GM23248 (cell line): ENCODE data around the gene TMTC1. TPM values are rescaled to one million over a fixed set of nuclear protein-coding genes. Genes with fewer than 3 reads are reported as not detected.

ENCODE experiments used
- DNase-seq: peaks from one replicate; pipeline ENCODE4 v3.0.0-alpha.2; 2015
- H2AFZ ChIP-seq: fragments of 200-600 bp; sonication (generic); 2 replicates; pipeline ENCODE4 v1.6.1; 2016; ENCODE audit warnings: antibody characterized with exemption
- H3F3A ChIP-seq: fragments of 200-600 bp; sonication (generic); 2 replicates; pipeline ENCODE4 v1.6.1; 2016; ENCODE audit warnings: mild to moderate bottlenecking, antibody characterized with exemption, mixed run types; ENCODE audit not compliant: insufficient read depth
- H3K27ac ChIP-seq: fragments of 200-600 bp; sonication (generic); 2 replicates; pipeline ENCODE4 v1.5.1; 2016; ENCODE audit warnings: mild to moderate bottlenecking
- H3K27me3 ChIP-seq: fragments of 200-600 bp; sonication (generic); replicated peaks from 2 replicates; pipeline ENCODE4 v1.6.1; 2016; ENCODE audit warnings: mild to moderate bottlenecking; ENCODE audit not compliant: insufficient read depth
- H3K36me3 ChIP-seq: fragments of 200-600 bp; sonication (generic); 2 replicates; pipeline ENCODE4 v1.6.1; 2016; ENCODE audit warnings: low read depth, mild to moderate bottlenecking
- H3K4me1 ChIP-seq: fragments of 200-600 bp; sonication (generic); 2 replicates; pipeline ENCODE4 v1.6.1; 2016; ENCODE audit warnings: mild to moderate bottlenecking; ENCODE audit not compliant: insufficient read depth
- H3K4me2 ChIP-seq: fragments of 200-600 bp; sonication (generic); one replicate; pipeline ENCODE4 v1.6.1; 2016; ENCODE audit warnings: mild to moderate bottlenecking; ENCODE audit not compliant: unreplicated experiment
- H3K4me3 ChIP-seq: fragments of 200-600 bp; sonication (generic); 2 replicates; pipeline ENCODE4 v1.5.1; 2016; ENCODE audit warnings: mild to moderate bottlenecking
- H3K79me2 ChIP-seq: fragments of 200-600 bp; sonication (generic); 2 replicates; pipeline ENCODE4 v1.6.1; 2016; ENCODE audit warnings: mild to moderate bottlenecking; ENCODE audit not compliant: insufficient read depth
- H3K9ac ChIP-seq: fragments of 200-600 bp; sonication (generic); 2 replicates; pipeline ENCODE4 v1.6.1; 2016; ENCODE audit warnings: mild to moderate bottlenecking
- H3K9me2 ChIP-seq: fragments of 200-600 bp; sonication (generic); 2 replicates; pipeline ENCODE4 v1.6.1; 2016; ENCODE audit warnings: mixed run types, mild to moderate bottlenecking, moderate library complexity; ENCODE audit not compliant: insufficient read depth
- H3K9me3 ChIP-seq: fragments of 200-600 bp; sonication (generic); one replicate; pipeline ENCODE4 v1.6.1; 2017; ENCODE audit warnings: low read depth
- H4K20me1 ChIP-seq: fragments of 200-600 bp; sonication (generic); 2 replicates; pipeline ENCODE4 v1.6.0; 2016; ENCODE audit not compliant: insufficient read depth
- EZH2 ChIP-seq: fragments of 200-600 bp; sonication (generic); IDR thresholded peaks from 2 replicates; pipeline ENCODE4 v1.6.1; 2018; ENCODE audit warnings: antibody characterized with exemption, mild to moderate bottlenecking; ENCODE audit not compliant: insufficient read depth, poor library complexity, severe bottlenecking
- EZH2phosphoT487 ChIP-seq: fragments of 200-600 bp; sonication (generic); IDR thresholded peaks from 2 replicates; pipeline ENCODE4 v1.6.1; 2018; ENCODE audit warnings: antibody characterized with exemption, moderate library complexity, mild to moderate bottlenecking, low read depth; ENCODE audit not compliant: insufficient read depth
- WGBS, 2 experiments: methylation state at CpG; one replicate each; pipeline ENCODE4 v1.1.6; 2015 to 2017; ENCODE audit warnings: low lambda C conversion rate in 2 of 2, low coverage in 1 of 2; ENCODE audit errors: missing lambda C conversion rate in 2 of 2; 5-methylcytosine and 5-hydroxymethylcytosine counted together
- in situ Hi-C: fragments of 300-500 bp; cut with MboI; formaldehyde crosslinking; loops from 2 replicates; pipeline ENCODE4 v1.15.0; 2020
- polyA plus RNA-seq: library from polyadenylated mRNA; unstranded; fragments of >200 nt; fragmentation: Nextera tagmentation; extraction: Ambion mirVana; gene quantifications from 2 replicates; pipeline ENCODE4 v1.2.1, GENCODE V29; 2016
- total RNA-seq: library from RNA; depleted of rRNA; stranded (reverse); fragments of >200 nt; shearing (Covaris generic); gene quantifications from 2 replicates; pipeline ENCODE4 v1.2.3, GENCODE V29; 2014

The TMTC1 gene
- total and polyA plus RNA-seq, 2 experiments from 2014 or later, result 6.8 to 25.3 TPM

DNA sequence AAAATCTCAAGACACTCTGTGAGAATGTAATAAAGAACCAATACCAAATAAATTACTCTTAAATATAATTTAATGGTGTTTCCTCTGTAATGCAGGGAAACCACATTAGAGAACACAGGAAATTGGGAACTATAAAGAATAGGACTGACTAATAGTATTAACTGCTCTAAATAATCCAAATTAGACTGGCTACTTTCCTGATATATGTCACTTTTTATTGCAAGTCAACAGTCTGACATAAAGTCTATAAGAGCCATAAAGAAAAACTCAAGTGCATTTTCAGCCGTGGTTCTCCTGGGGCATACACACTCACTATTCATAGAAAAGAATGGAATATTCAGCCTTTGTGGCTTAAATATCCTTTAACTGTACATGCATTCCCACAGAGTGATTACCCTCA lies 161.5 kb downstream of the TMTC1 start:
- Histone ChIP-seq H3K9ac (no peak overlapping the region), H3K4me1 (peaks cover 6% of the 10 kb centered on the region), H3K27ac (no peak overlapping the region), H3K27me3 (no peaks in the 10 kb centered on the region), H3F3A (peaks cover 3% of the 10 kb centered on the region; the same call in 1 of the 2 replicates), H3K9me2 (no peaks in the 10 kb centered on the region), H3K4me3 (no peak overlapping the region), H3K36me3 (0 out of 2 replicates have a peak, but pooled peaks cover 2% of the 10 kb centered on the region), H3K79me2 (no peaks in the 10 kb centered on the region), H3K4me2 (no peak overlapping the region), H2AFZ (no peak overlapping the region), H4K20me1 (no peaks in the 10 kb centered on the region), H3K9me3 (no peaks in the 10 kb centered on the region)
- in situ Hi-C loops, result no loop called here
- TF ChIP-seq EZH2 (no peak), EZH2phosphoT487 (no peak)
- 90 to 100% methylated on average over 1 of the region's 1 CpG for WGBS, 2 experiments
- no peak for DNase-seq

- in situ Hi-C loops, result no loop called here
- H2AFZ ChIP-seq, result no peak overlapping the region
- no peak for DNase-seq
- no peaks in the 10 kb centered on the region for H4K20me1 ChIP-seq
- TF ChIP-seq EZH2, result no peak
- TF ChIP-seq EZH2phosphoT487, result no peak
- no peak overlapping the region for H3K9ac ChIP-seq
- no peaks in the 10 kb centered on the region for H3K9me2 ChIP-seq
- no peak overlapping the region for H3K27ac ChIP-seq
- no peaks in the 10 kb centered on the region for H3K27me3 ChIP-seq
- H3K79me2 ChIP-seq, result no peaks in the 10 kb centered on the region
- H3K4me1 ChIP-seq, result peaks cover 19% of the 10 kb centered on the region
- H3K36me3 ChIP-seq, result no peaks in the 10 kb centered on the region
- peaks cover 10% of the 10 kb centered on the region; the same call in 1 of the 2 replicates for H3F3A ChIP-seq
- no peak overlapping the region for H3K4me2 ChIP-seq
- no peak overlapping the region for H3K4me3 ChIP-seq
- 88 to 94% methylated on average over 1 of the region's 1 CpG for WGBS, 2 experiments
- H3K9me3 ChIP-seq, result no peaks in the 10 kb centered on the region
Observed at GRCh38 chr12:29620030-29620429, 163.7 kb downstream of the TMTC1 start.

- Histone ChIP-seq H3K9me2 (no peaks in the 10 kb centered on the region), H4K20me1 (no peaks in the 10 kb centered on the region), H3K27me3 (no peaks in the 10 kb centered on the region), H3K36me3 (no peaks in the 10 kb centered on the region), H3F3A (peaks cover 21% of the 10 kb centered on the region; the same call in 1 of the 2 replicates), H3K4me3 (peak overlapping the region; percentile 39), H3K9ac (peak overlapping the region; percentile 49; the same call in 1 of the 2 replicates), H3K79me2 (no peaks in the 10 kb centered on the region), H2AFZ (peak overlapping the region; percentile 53), H3K4me2 (peak overlapping the region; percentile 46), H3K9me3 (no peaks in the 10 kb centered on the region), H3K27ac (peak overlapping the region; percentile 81), H3K4me1 (peaks cover 34% of the 10 kb centered on the region)
- DNase-seq, result peak; percentile 28
- in situ Hi-C loops, result no loop called here
- TF ChIP-seq EZH2 (no peak), EZH2phosphoT487 (no peak)
- 81% methylated on average over 1 of the region's 1 CpG for WGBS, 2 experiments
Observed at GRCh38 chr12:29617407-29617803, 166.3 kb downstream of the TMTC1 start.

DNA sequence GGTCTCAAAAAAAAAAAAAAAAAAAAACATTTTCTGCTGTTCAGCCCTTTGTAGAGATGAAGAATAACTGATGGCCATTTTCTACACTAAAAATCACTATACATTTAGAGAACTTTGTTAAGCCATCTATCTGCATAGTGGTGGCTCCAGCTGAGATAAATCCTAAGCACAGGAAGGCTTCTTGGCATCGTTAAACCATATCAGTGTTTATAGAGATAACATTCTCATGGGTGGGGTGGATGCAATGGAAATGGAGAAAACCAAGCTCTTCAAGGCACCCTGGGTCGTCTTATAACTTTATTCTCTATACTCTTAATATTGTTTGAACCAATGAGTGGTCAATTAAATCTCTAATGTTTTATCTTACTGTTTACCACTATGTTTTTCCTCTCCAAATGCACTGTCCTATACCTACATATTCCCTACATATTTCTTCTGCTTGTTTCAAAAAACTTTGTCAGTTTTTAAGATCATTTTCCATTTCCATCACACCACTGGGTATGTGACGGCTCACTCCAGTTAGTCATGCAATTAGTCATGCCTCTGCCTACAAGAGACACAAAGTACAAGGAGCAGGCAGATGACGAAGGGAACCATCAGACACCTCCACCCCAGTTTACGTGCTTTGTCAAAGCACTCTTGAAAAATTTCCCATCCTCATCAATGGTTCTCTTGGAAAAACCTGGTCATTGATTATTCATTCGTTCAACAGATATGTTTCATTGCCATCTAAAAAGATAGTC lies 166.9 kb downstream of the TMTC1 start:
- Histone ChIP-seq H3K27ac (peak overlapping the region; percentile 81), H4K20me1 (no peaks in the 10 kb centered on the region), H2AFZ (peak overlapping the region; percentile 53), H3K9me2 (no peaks in the 10 kb centered on the region), H3K27me3 (no peaks in the 10 kb centered on the region), H3K4me2 (peak overlapping the region; percentile 46), H3K36me3 (no peaks in the 10 kb centered on the region), H3F3A (peaks cover 21% of the 10 kb centered on the region; the same call in 1 of the 2 replicates), H3K4me1 (peaks cover 38% of the 10 kb centered on the region), H3K4me3 (peak overlapping the region; percentile 39), H3K9me3 (no peaks in the 10 kb centered on the region), H3K9ac (peak overlapping the region; percentile 49; the same call in 1 of the 2 replicates), H3K79me2 (no peaks in the 10 kb centered on the region)
- TF ChIP-seq EZH2 (no peak), EZH2phosphoT487 (no peak)
- peak; percentile 93 for DNase-seq
- 24 to 27% methylated on average over 6 of the region's 6 CpGs for WGBS, 2 experiments
- in situ Hi-C loops, result no loop called here
